Karpas-422 (cell line): ENCODE data around the gene DNAH11. TPM values are rescaled to one million over a fixed set of nuclear protein-coding genes. Genes with fewer than 3 reads are reported as not detected.

Experiments
- DNase-seq: peaks from one replicate; pipeline ENCODE4 v3.0.0-alpha.2; 2015
- H2AFZ ChIP-seq: fragments of 200-600 bp; sonication (generic); 2 replicates; pipeline ENCODE4 v1.6.1; 2014; ENCODE audit warnings: antibody characterized with exemption, low read length, mixed read lengths
- H3K27ac ChIP-seq: fragments of 200-600 bp; sonication (generic); 2 replicates; pipeline ENCODE4 v1.5.1; 2014; ENCODE audit warnings: mild to moderate bottlenecking, low read length, moderate library complexity
- H3K27me3 ChIP-seq: fragments of 200-600 bp; sonication (generic); 2 replicates; pipeline ENCODE4 v1.6.1; 2014; ENCODE audit warnings: low read length, mixed read lengths
- H3K36me3 ChIP-seq: fragments of 200-600 bp; sonication (generic); 2 replicates; pipeline ENCODE4 v1.6.1; 2014; ENCODE audit warnings: low read length, mixed read lengths; ENCODE audit not compliant: insufficient read depth
- H3K4me1 ChIP-seq: fragments of 200-600 bp; sonication (generic); 2 replicates; pipeline ENCODE4 v1.6.1; 2014; ENCODE audit warnings: mild to moderate bottlenecking, low read length, mixed read lengths
- H3K4me2 ChIP-seq: fragments of 200-600 bp; sonication (generic); 2 replicates; pipeline ENCODE4 v1.6.1; 2014; ENCODE audit warnings: low read length, low read depth, mild to moderate bottlenecking; ENCODE audit not compliant: poor library complexity, severe bottlenecking
- H3K4me3 ChIP-seq: fragments of 200-600 bp; sonication (generic); 2 replicates; pipeline ENCODE4 v1.5.1; 2014; ENCODE audit warnings: mild to moderate bottlenecking, antibody characterized with exemption, low read length, mixed read lengths
- H3K79me2 ChIP-seq: fragments of 200-600 bp; sonication (generic); 2 replicates; pipeline ENCODE4 v1.6.1; 2014; ENCODE audit warnings: mild to moderate bottlenecking, low read length, mixed read lengths
- H3K9ac ChIP-seq: fragments of 200-600 bp; sonication (generic); 2 replicates; pipeline ENCODE4 v1.6.0; 2014; ENCODE audit warnings: low read length
- H3K9me2 ChIP-seq: fragments of 200-600 bp; sonication (generic), shearing (Covaris generic); replicated peaks from 2 replicates; pipeline ENCODE4 v1.6.0; 2014; ENCODE audit warnings: mild to moderate bottlenecking, low read length, moderate library complexity; ENCODE audit not compliant: insufficient read depth
- H3K9me3 ChIP-seq: fragments of 300-700, 200-600 bp; sonication (generic); 2 replicates; pipeline ENCODE4 v1.6.1; 2014; ENCODE audit warnings: low read length, mixed read lengths
- H4K20me1 ChIP-seq: fragments of 200-600 bp; sonication (generic); 2 replicates; pipeline ENCODE4 v1.6.1; 2014; ENCODE audit warnings: mild to moderate bottlenecking, antibody characterized with exemption, low read length, low read depth; ENCODE audit not compliant: insufficient read depth
- total RNA-seq: library from RNA; depleted of rRNA; stranded (reverse); fragments of >200 nt; shearing (Covaris generic); gene quantifications from 2 replicates; pipeline ENCODE4 v1.2.3, GENCODE V29; 2014; ENCODE audit warnings: low replicate concordance

DNAH11 gene
- total RNA-seq, 1 experiment from 2014 or later: 0.04 TPM

GRCh38 chr7:21766218-21766617, 223.4 kb downstream of the DNAH11 start:
- no peaks in the 10 kb centered on the region for H3K4me1 ChIP-seq
- no peak overlapping the region for H3K9ac ChIP-seq
- H3K4me3 ChIP-seq: no peak overlapping the region
- DNase-seq: no peak
- no peak overlapping the region for H2AFZ ChIP-seq
- H3K9me2 ChIP-seq: no peaks in the 10 kb centered on the region
- H3K27ac ChIP-seq: no peak overlapping the region
- H4K20me1 ChIP-seq: no peaks in the 10 kb centered on the region
- no peak overlapping the region for H3K4me2 ChIP-seq
- no peaks in the 10 kb centered on the region for H3K36me3 ChIP-seq
- no peaks in the 10 kb centered on the region for H3K9me3 ChIP-seq
- no peaks in the 10 kb centered on the region for H3K27me3 ChIP-seq
- H3K79me2 ChIP-seq: no peaks in the 10 kb centered on the region

- H3K4me2 ChIP-seq: no peak overlapping the region
Measured at GRCh38 chr7:21767300-21767900, 224.6 kb downstream of the DNAH11 start.

GRCh38 chr7:21768279-21768678, 225.4 kb downstream of the DNAH11 start:
- H4K20me1 ChIP-seq: no peaks in the 10 kb centered on the region
- no peak for DNase-seq
- H2AFZ ChIP-seq: no peak overlapping the region
- H3K27ac ChIP-seq: no peak overlapping the region
- peaks cover 4% of the 10 kb centered on the region; the same call in 1 of the 2 replicates for H3K4me1 ChIP-seq
- H3K9ac ChIP-seq: no peak overlapping the region
- H3K9me2 ChIP-seq: no peaks in the 10 kb centered on the region
- no peaks in the 10 kb centered on the region for H3K27me3 ChIP-seq
- no peaks in the 10 kb centered on the region for H3K9me3 ChIP-seq
- no peak overlapping the region for H3K4me3 ChIP-seq
- H3K36me3 ChIP-seq: no peaks in the 10 kb centered on the region
- no peak overlapping the region for H3K4me2 ChIP-seq
- H3K79me2 ChIP-seq: no peaks in the 10 kb centered on the region

More at GRCh38 chr7:21767300-21767900, 224.6 kb downstream of the DNAH11 start:
- Histone ChIP-seq H3K36me3 (no peaks in the 10 kb centered on the region), H3K27me3 (no peaks in the 10 kb centered on the region), H3K27ac (no peak overlapping the region), H3K79me2 (no peaks in the 10 kb centered on the region), H3K9me3 (no peaks in the 10 kb centered on the region), H3K4me1 (peaks cover 4% of the 10 kb centered on the region; the same call in 1 of the 2 replicates), H3K9ac (no peak overlapping the region), H4K20me1 (no peaks in the 10 kb centered on the region), H3K9me2 (no peaks in the 10 kb centered on the region), H3K4me3 (no peak overlapping the region), H2AFZ (no peak overlapping the region)
- DNase-seq: peak; percentile 76

GRCh38 chr7:21771266-21771665, 228.4 kb downstream of the DNAH11 start:
- Histone ChIP-seq H3K79me2 (no peaks in the 10 kb centered on the region), H3K36me3 (no peaks in the 10 kb centered on the region), H3K4me3 (no peak overlapping the region), H3K27ac (no peak overlapping the region), H3K27me3 (no peaks in the 10 kb centered on the region), H4K20me1 (no peaks in the 10 kb centered on the region), H3K9ac (no peak overlapping the region), H3K4me1 (peaks cover 4% of the 10 kb centered on the region; the same call in 1 of the 2 replicates), H3K9me3 (no peaks in the 10 kb centered on the region), H2AFZ (no peak overlapping the region), H3K4me2 (no peak overlapping the region), H3K9me2 (no peaks in the 10 kb centered on the region)
- DNase-seq: no peak

GRCh38 chr7:21771906-21772610, 229.2 kb downstream of the DNAH11 start:
- no peak for DNase-seq
- Histone ChIP-seq H3K4me2 (peak overlapping the region; percentile 4), H2AFZ (no peak overlapping the region), H3K9ac (no peak overlapping the region), H3K27me3 (no peaks in the 10 kb centered on the region), H3K4me1 (peaks cover 4% of the 10 kb centered on the region; the same call in 1 of the 2 replicates), H3K79me2 (no peaks in the 10 kb centered on the region), H4K20me1 (no peaks in the 10 kb centered on the region), H3K4me3 (no peak overlapping the region), H3K9me3 (no peaks in the 10 kb centered on the region), H3K36me3 (no peaks in the 10 kb centered on the region), H3K27ac (no peak overlapping the region), H3K9me2 (no peaks in the 10 kb centered on the region)

- no peaks in the 10 kb centered on the region for H3K27me3 ChIP-seq
- H3K27ac ChIP-seq: no peak overlapping the region
- no peaks in the 10 kb centered on the region for H3K79me2 ChIP-seq
- H3K4me3 ChIP-seq: no peak overlapping the region
- H3K9me2 ChIP-seq: no peaks in the 10 kb centered on the region
- no peak overlapping the region for H2AFZ ChIP-seq
- no peaks in the 10 kb centered on the region for H3K36me3 ChIP-seq
- H3K9me3 ChIP-seq: no peaks in the 10 kb centered on the region
- no peak overlapping the region for H3K4me2 ChIP-seq
- no peak overlapping the region for H3K9ac ChIP-seq
- peaks cover 4% of the 10 kb centered on the region; the same call in 1 of the 2 replicates for H3K4me1 ChIP-seq
- DNase-seq: no peak
- no peaks in the 10 kb centered on the region for H4K20me1 ChIP-seq
Measured at GRCh38 chr7:21773326-21773725, 230.5 kb downstream of the DNAH11 start.

GRCh38 chr7:21777921-21778320, 235.1 kb downstream of the DNAH11 start:
- DNase-seq: no peak
- no peaks in the 10 kb centered on the region for H3K4me1 ChIP-seq
- no peaks in the 10 kb centered on the region for H3K9me2 ChIP-seq
- H3K27me3 ChIP-seq: no peaks in the 10 kb centered on the region
- H3K9me3 ChIP-seq: no peaks in the 10 kb centered on the region
- no peaks in the 10 kb centered on the region for H3K79me2 ChIP-seq
- no peak overlapping the region for H3K9ac ChIP-seq
- no peak overlapping the region for H3K4me2 ChIP-seq
- no peak overlapping the region for H3K4me3 ChIP-seq
- H2AFZ ChIP-seq: no peak overlapping the region
- no peaks in the 10 kb centered on the region for H3K36me3 ChIP-seq
- H4K20me1 ChIP-seq: no peaks in the 10 kb centered on the region
- H3K27ac ChIP-seq: no peak overlapping the region

- no peaks in the 10 kb centered on the region for H3K4me1 ChIP-seq
- no peaks in the 10 kb centered on the region for H3K9me2 ChIP-seq
- no peak overlapping the region for H2AFZ ChIP-seq
- no peaks in the 10 kb centered on the region for H3K9me3 ChIP-seq
- no peak overlapping the region for H3K4me3 ChIP-seq
- no peaks in the 10 kb centered on the region for H4K20me1 ChIP-seq
- no peaks in the 10 kb centered on the region for H3K79me2 ChIP-seq
- H3K4me2 ChIP-seq: no peak overlapping the region
- no peaks in the 10 kb centered on the region for H3K27me3 ChIP-seq
- DNase-seq: no peak
- H3K27ac ChIP-seq: no peak overlapping the region
- H3K36me3 ChIP-seq: no peaks in the 10 kb centered on the region
- H3K9ac ChIP-seq: no peak overlapping the region
Measured at GRCh38 chr7:21778953-21779352, 236.1 kb downstream of the DNAH11 start.
